DOHH2 (cell line): Measurements from ENCODE around the gene STARD3NL.

Experiments used
- H3F3A ChIP-seq: fragments of 200-600 bp; sonication (generic), shearing (Covaris generic); 2 replicates; pipeline ENCODE4 v1.6.0; 2016; ENCODE audit warnings: antibody characterized with exemption, mild to moderate bottlenecking; ENCODE audit not compliant: control insufficient read depth, insufficient read depth
- H3K27ac ChIP-seq: fragments of 200-600 bp; sonication (generic); 2 replicates; pipeline ENCODE4 v1.5.1; 2014; ENCODE audit warnings: low read depth, mild to moderate bottlenecking, low read length, moderate library complexity
- H3K27me3 ChIP-seq: fragments of 200-600 bp; sonication (generic); 2 replicates; pipeline ENCODE4 v1.6.1; 2014; ENCODE audit warnings: mild to moderate bottlenecking, low read length, mixed read lengths; ENCODE audit not compliant: control insufficient read depth
- H3K36me3 ChIP-seq: fragments of 200-600 bp; sonication (generic); 2 replicates; pipeline ENCODE4 v1.6.1; 2014; ENCODE audit warnings: mild to moderate bottlenecking, low read length, moderate library complexity, mixed read lengths; ENCODE audit not compliant: control insufficient read depth
- H3K4me1 ChIP-seq: fragments of 200-600 bp; sonication (generic); 2 replicates; pipeline ENCODE4 v1.6.1; 2014; ENCODE audit warnings: mild to moderate bottlenecking, low read length, mixed read lengths; ENCODE audit not compliant: control insufficient read depth
- H3K4me2 ChIP-seq: fragments of 200-600 bp; sonication (generic); 2 replicates; pipeline ENCODE4 v1.6.0; 2014; ENCODE audit warnings: mild to moderate bottlenecking, low read length, moderate library complexity
- H3K4me3 ChIP-seq: fragments of 200-600 bp; sonication (generic); 2 replicates; pipeline ENCODE4 v1.5.1; 2014; ENCODE audit warnings: mild to moderate bottlenecking, low read length, mixed read lengths
- H3K79me2 ChIP-seq: fragments of 200-600 bp; sonication (generic); 2 replicates; pipeline ENCODE4 v1.6.1; 2014; ENCODE audit warnings: mild to moderate bottlenecking, low read length, mixed read lengths; ENCODE audit not compliant: control insufficient read depth
- H3K9me2 ChIP-seq: fragments of 200-600 bp; sonication (generic); replicated peaks from 2 replicates; pipeline ENCODE4 v1.6.1; 2014; ENCODE audit warnings: mild to moderate bottlenecking, low read length, mixed read lengths; ENCODE audit not compliant: control insufficient read depth
- H3K9me3 ChIP-seq: fragments of 200-600 bp; sonication (generic); 2 replicates; pipeline ENCODE4 v1.6.1; 2014; ENCODE audit warnings: antibody characterized with exemption, low read length, mixed read lengths; ENCODE audit not compliant: control insufficient read depth, insufficient read depth
- H4K20me1 ChIP-seq: fragments of 200-600 bp; sonication (generic); 2 replicates; pipeline ENCODE4 v1.6.0; 2014; ENCODE audit warnings: low read depth, mild to moderate bottlenecking, antibody characterized with exemption, low read length, moderate library complexity; ENCODE audit not compliant: control insufficient read depth, insufficient read depth
- CTCF ChIP-seq: fragments of 200-600 bp; sonication (generic); IDR thresholded peaks from one replicate; pipeline ENCODE4 v1.5.1; 2014; ENCODE audit warnings: antibody characterized with exemption, mild to moderate bottlenecking, low read depth, low read length; ENCODE audit not compliant: poor library complexity, severe bottlenecking
- EZH2phosphoT487 ChIP-seq: fragments of 200-600 bp; sonication (generic); IDR thresholded peaks from 2 replicates; pipeline ENCODE4 v1.6.1; 2017; ENCODE audit warnings: borderline replicate concordance, mild to moderate bottlenecking, antibody characterized with exemption, low read length, moderate library complexity, mixed read lengths

The STARD3NL gene

GRCh38 chr7:38177621-38178003 is 433 bp upstream of the STARD3NL start:
- TF ChIP-seq CTCF (no peak), EZH2phosphoT487 (no peak)
- H3K79me2 ChIP-seq, result peaks cover 35% of the 10 kb centered on the region
- peaks cover 28% of the 10 kb centered on the region for H3K4me1 ChIP-seq
- H3K9me2 ChIP-seq, result no peaks in the 10 kb centered on the region
- no peaks in the 10 kb centered on the region for H3F3A ChIP-seq
- H3K4me2 ChIP-seq, result peak overlapping the region; percentile 96
- no peaks in the 10 kb centered on the region for H3K9me3 ChIP-seq
- peaks cover 3% of the 10 kb centered on the region for H3K36me3 ChIP-seq
- H3K27me3 ChIP-seq, result peaks cover 17% of the 10 kb centered on the region
- no peak overlapping the region for H3K27ac ChIP-seq
- peak overlapping the region; percentile 96 for H3K4me3 ChIP-seq
- H4K20me1 ChIP-seq, result no peaks in the 10 kb centered on the region

- no peaks in the 10 kb centered on the region for H3F3A ChIP-seq
- H3K27me3 ChIP-seq, result peaks cover 9% of the 10 kb centered on the region
- peaks cover 28% of the 10 kb centered on the region for H3K4me1 ChIP-seq
- H3K9me2 ChIP-seq, result no peaks in the 10 kb centered on the region
- H4K20me1 ChIP-seq, result no peaks in the 10 kb centered on the region
- H3K4me2 ChIP-seq, result peak overlapping the region; percentile 96
- peaks cover 42% of the 10 kb centered on the region for H3K79me2 ChIP-seq
- peaks cover 3% of the 10 kb centered on the region for H3K36me3 ChIP-seq
- H3K27ac ChIP-seq, result no peak overlapping the region; the same call in 1 of the 2 replicates
- peak overlapping the region; percentile 96 for H3K4me3 ChIP-seq
- H3K9me3 ChIP-seq, result no peaks in the 10 kb centered on the region
- TF ChIP-seq EZH2phosphoT487 (no peak), CTCF (peak; percentile 6)
These were observed 775 bp downstream of the STARD3NL start for GRCh38 chr7:38178695-38179344.

GRCh38 chr7:38179776-38180226 is 1.8 kb downstream of the STARD3NL start:
- H3K9me3 ChIP-seq, result no peaks in the 10 kb centered on the region
- H3K4me2 ChIP-seq, result peak overlapping the region; percentile 96
- no peaks in the 10 kb centered on the region for H3K27me3 ChIP-seq
- H3K79me2 ChIP-seq, result peaks cover 47% of the 10 kb centered on the region
- peaks cover 28% of the 10 kb centered on the region for H3K4me1 ChIP-seq
- no peaks in the 10 kb centered on the region for H3K9me2 ChIP-seq
- no peak overlapping the region for H3K27ac ChIP-seq
- H3K36me3 ChIP-seq, result peaks cover 3% of the 10 kb centered on the region
- no peaks in the 10 kb centered on the region for H4K20me1 ChIP-seq
- no peaks in the 10 kb centered on the region for H3F3A ChIP-seq
- peak overlapping the region; percentile 96 for H3K4me3 ChIP-seq
- no peak for TF ChIP-seq CTCF
- TF ChIP-seq EZH2phosphoT487, result no peak
